H1 (cell line): ENCODE measurements around the gene KLRB1. TPM values are rescaled to one million over a fixed set of nuclear protein-coding genes. Genes with fewer than 3 reads are reported as not detected.

Experiments
- CTCF ChIA-PET: fragments of 300-600 bp; sonication (Branson Sonifier 250); formaldehyde crosslinking; loops from one replicate; lab custom pipeline; 2021; ENCODE audit not compliant: partially characterized antibody; lab: Charles Lee
- POLR2A ChIA-PET: fragments of 300-600 bp; sonication (Branson Sonifier 250); formaldehyde crosslinking; loops from one replicate; lab custom pipeline; 2021; ENCODE audit warnings: inconsistent platforms; ENCODE audit not compliant: partially characterized antibody; lab: Charles Lee
- DNase-seq, 2 experiments: peaks; one replicate each; pipeline versions ENCODE4 v3.0.0 to v3.0.0-alpha.2; 2010 to 2022; ENCODE audit warnings: low spot score in 2 of 2, low read depth in 1 of 2, mixed read lengths in 1 of 2
- FAIRE-seq: peaks from 2 replicates; lab custom pipeline; 2011; peaks lifted over from hg19 to GRCh38; lab: Jason Lieb, UNC
- H2AFZ ChIP-seq: 2 replicates; pipeline ENCODE4 v1.8.1; 2012; ENCODE audit warnings: low read length, inconsistent platforms
- H2AK5ac ChIP-seq: 2 replicates; pipeline ENCODE4 v1.6.1; 2013; ENCODE audit warnings: low read depth, low read length
- H2BK120ac ChIP-seq: replicated peaks from 2 replicates; pipeline ENCODE3; 2013; ENCODE audit warnings: low read depth, low read length, inconsistent platforms
- H2BK12ac ChIP-seq: 2 replicates; pipeline ENCODE4 v1.6.1; 2013; ENCODE audit warnings: low read depth, low read length
- H2BK15ac ChIP-seq: 2 replicates; pipeline ENCODE4 v1.6.1; 2013; ENCODE audit warnings: low read length
- H2BK20ac ChIP-seq: 2 replicates; pipeline ENCODE4 v1.6.1; 2013; ENCODE audit warnings: low read length
- H2BK5ac ChIP-seq: 2 replicates; pipeline ENCODE4 v1.6.1; 2013; ENCODE audit warnings: low read depth, low read length
- H3K14ac ChIP-seq: 2 replicates; pipeline ENCODE4 v1.6.1; 2013; ENCODE audit warnings: inconsistent platforms; ENCODE audit not compliant: insufficient read length
- H3K18ac ChIP-seq: 2 replicates; pipeline ENCODE4 v1.6.1; 2013; ENCODE audit warnings: low read length; ENCODE audit errors: extremely low read depth
- H3K23ac ChIP-seq: 2 replicates; pipeline ENCODE4 v1.6.1; 2013; ENCODE audit warnings: inconsistent platforms; ENCODE audit not compliant: insufficient read length
- H3K23me2 ChIP-seq: 2 replicates; pipeline ENCODE4 v1.6.1; 2013; ENCODE audit warnings: low read depth, low read length
- H3K27ac ChIP-seq: 2 replicates; pipeline ENCODE4 v1.6.1; 2011; ENCODE audit warnings: low read depth, low read length, inconsistent platforms
- H3K27me3 ChIP-seq, 4 experiments: replicated peaks in 1 of 4; 1 replicate in 1 of 4; 2 replicates in 3 of 4; pipeline versions ENCODE4 v1.6.1 to v1.8.1; 2011 to 2013; ENCODE audit warnings: low read length in 3 of 4, mild to moderate bottlenecking in 3 of 4, inconsistent platforms in 2 of 4, mixed read lengths in 2 of 4, moderate library complexity in 1 of 4; ENCODE audit not compliant: control insufficient read depth in 3 of 4, insufficient read depth in 3 of 4; ENCODE audit errors: extremely low read depth in 1 of 4
- H3K36me3 ChIP-seq, 4 experiments: 2 replicates each; pipeline versions ENCODE4 v1.6.1 to v1.8.1; 2011 to 2013; ENCODE audit warnings: mild to moderate bottlenecking in 4 of 4, low read length in 3 of 4, moderate library complexity in 2 of 4, control low read depth in 1 of 4, inconsistent platforms in 1 of 4; ENCODE audit not compliant: insufficient read depth in 4 of 4, control insufficient read depth in 2 of 4
- H3K4ac ChIP-seq: replicated peaks from 2 replicates; pipeline ENCODE3; 2013; ENCODE audit warnings: low read length, low read depth, mixed read lengths, inconsistent platforms; ENCODE audit not compliant: insufficient read length
- H3K4me1 ChIP-seq, 4 experiments: replicated peaks in 1 of 4; 1 replicate in 1 of 4; 2 replicates in 3 of 4; pipeline versions ENCODE4 v1.6.1 to v1.8.1; 2011 to 2013; ENCODE audit warnings: low read length in 3 of 4, inconsistent platforms in 2 of 4, mixed read lengths in 1 of 4; ENCODE audit not compliant: insufficient read depth in 4 of 4, control insufficient read depth in 3 of 4
- H3K4me2 ChIP-seq, 2 experiments: 2 replicates each; pipeline versions ENCODE4 v1.6.1 to v1.8.1; 2011 to 2013; ENCODE audit warnings: low read depth in 2 of 2, low read length in 2 of 2, control low read depth in 1 of 2, inconsistent platforms in 1 of 2, mild to moderate bottlenecking in 1 of 2; ENCODE audit not compliant: insufficient read depth in 1 of 2
- H3K4me3 ChIP-seq, 4 experiments: fragments of 200-600, 300-600 bp in 1 of 4; sonication (generic), shearing (Covaris generic), sonication (Bioruptor Twin) in 1 of 4; 2 replicates each; pipeline versions ENCODE4 v1.5.1 to v1.8.1; 2011 to 2016; ENCODE audit warnings: low read length in 4 of 4, low read depth in 3 of 4, control low read depth in 2 of 4, inconsistent platforms in 2 of 4, mild to moderate bottlenecking in 2 of 4, mixed read lengths in 1 of 4, moderate library complexity in 1 of 4; ENCODE audit not compliant: insufficient read depth in 2 of 4; ENCODE audit errors: extremely low read depth in 1 of 4
- H3K56ac ChIP-seq: replicated peaks from 2 replicates; pipeline ENCODE3; 2013; ENCODE audit warnings: low read depth, mild to moderate bottlenecking, mixed read lengths, low read length, inconsistent platforms; ENCODE audit not compliant: insufficient read length
- H3K79me1 ChIP-seq: 2 replicates; pipeline ENCODE4 v1.6.1; 2013; ENCODE audit warnings: low read depth, low read length, control low read depth
- H3K79me2 ChIP-seq, 2 experiments: 2 replicates each; pipeline versions ENCODE4 v1.6.1 to v1.8.1; 2012 to 2013; ENCODE audit warnings: low read length in 2 of 2, mild to moderate bottlenecking in 2 of 2, inconsistent platforms in 1 of 2; ENCODE audit not compliant: insufficient read depth in 2 of 2, control insufficient read depth in 1 of 2
- H3K9ac ChIP-seq, 4 experiments: replicated peaks in 1 of 4; 1 replicate in 1 of 4; 2 replicates in 3 of 4; pipeline versions ENCODE4 v1.6.1 to v1.8.1; 2011 to 2013; ENCODE audit warnings: low read depth in 3 of 4, low read length in 3 of 4, control low read depth in 2 of 4, mild to moderate bottlenecking in 2 of 4, moderate library complexity in 2 of 4, inconsistent platforms in 1 of 4; ENCODE audit errors: extremely low read depth in 1 of 4
- H3K9me3 ChIP-seq, 2 experiments: 2 replicates each; pipeline versions ENCODE4 v1.6.1 to v1.8.1; 2012 to 2013; ENCODE audit warnings: mild to moderate bottlenecking in 2 of 2, moderate library complexity in 2 of 2, control low read depth in 1 of 2, inconsistent platforms in 1 of 2, low read depth in 1 of 2, low read length in 1 of 2, mixed read lengths in 1 of 2; ENCODE audit not compliant: insufficient read depth in 2 of 2
- H4K20me1 ChIP-seq, 2 experiments: replicated peaks in 1 of 2; 2 replicates each; pipeline versions ENCODE3 to v1.8.1; 2011 to 2013; ENCODE audit warnings: inconsistent platforms in 2 of 2, low read length in 2 of 2, mild to moderate bottlenecking in 1 of 2; ENCODE audit not compliant: insufficient read depth in 2 of 2, control insufficient read depth in 1 of 2
- H4K5ac ChIP-seq: 2 replicates; pipeline ENCODE4 v1.6.1; 2013; ENCODE audit warnings: low read length, low read depth, mixed read lengths, inconsistent platforms; ENCODE audit not compliant: insufficient read length
- H4K8ac ChIP-seq: 2 replicates; pipeline ENCODE4 v1.8.0; 2013; ENCODE audit warnings: mild to moderate bottlenecking, moderate library complexity, low read length, inconsistent platforms; ENCODE audit not compliant: insufficient read depth; ENCODE audit errors: extremely low read depth
- H4K91ac ChIP-seq: replicated peaks from 2 replicates; pipeline ENCODE3; 2013; ENCODE audit warnings: low read length, mixed read lengths, inconsistent platforms; ENCODE audit not compliant: insufficient read length
- CBX8 ChIP-seq: fragments of 300-800, 300-1000 bp; sonication (generic); IDR thresholded peaks from 2 replicates; pipeline ENCODE4 v1.7.1; 2016; ENCODE audit warnings: low read depth, low read length, borderline replicate concordance
- GTF2F1 ChIP-seq: IDR thresholded peaks from 2 replicates; pipeline ENCODE4 v1.6.1; 2012; ENCODE audit warnings: low read depth, low read length, improper control_type of control experiment, borderline replicate concordance
- JUN ChIP-seq: IDR thresholded peaks from 2 replicates; pipeline ENCODE4 v1.6.1; 2011; ENCODE audit warnings: low read depth, mild to moderate bottlenecking, improper control_type of control experiment, low read length
- KDM4A ChIP-seq: IDR thresholded peaks from one replicate; pipeline ENCODE4 v1.7.1; 2012; ENCODE audit warnings: low read depth, mild to moderate bottlenecking, moderate library complexity, low read length, inconsistent platforms; ENCODE audit not compliant: severe bottlenecking
- POLR2AphosphoS5 ChIP-seq: IDR thresholded peaks from 2 replicates; pipeline ENCODE4 v1.6.1; 2011; ENCODE audit warnings: low read depth, low read length
- RFX5 ChIP-seq: IDR thresholded peaks from 2 replicates; pipeline ENCODE4 v1.6.1; 2011; ENCODE audit warnings: low read depth, low read length, improper control_type of control experiment, borderline replicate concordance
- RXRA ChIP-seq: IDR thresholded peaks from 2 replicates; pipeline ENCODE4 v1.6.1; 2011; ENCODE audit warnings: low read depth, mild to moderate bottlenecking, low read length, moderate library complexity; ENCODE audit not compliant: insufficient read depth
- SP1 ChIP-seq: IDR thresholded peaks from 2 replicates; pipeline ENCODE4 v1.6.1; 2011; ENCODE audit warnings: low read depth, low read length
- TBP ChIP-seq: IDR thresholded peaks from 2 replicates; pipeline ENCODE4 v1.6.1; 2011; ENCODE audit warnings: low read depth, low read length, improper control_type of control experiment
- USF2 ChIP-seq: IDR thresholded peaks from 2 replicates; pipeline ENCODE4 v1.6.1; 2011; ENCODE audit warnings: low read length, improper control_type of control experiment
- WGBS, 2 experiments: shearing (Covaris generic) in 1 of 2; methylation state at CpG; one replicate each; pipeline versions ENCODE4 v1.1.6 to v1.1.7; 2013 to 2015; ENCODE audit warnings: low lambda C conversion rate in 2 of 2, mixed read lengths in 2 of 2, inconsistent platforms in 1 of 2, low coverage in 1 of 2, missing lambda C conversion rate in 1 of 2; ENCODE audit not compliant: insufficient replicate concordance in 2 of 2, insufficient coverage in 1 of 2, insufficient read length in 1 of 2; ENCODE audit errors: extremely low coverage in 1 of 2, missing lambda C conversion rate in 1 of 2; 5-methylcytosine and 5-hydroxymethylcytosine counted together
- polyA plus RNA-seq, 7 experiments: library from polyadenylated mRNA; depleted of rRNA in 3 of 7; stranded (reverse) in 5 of 7; unstranded in 2 of 7; fragments of >200 nt in 5 of 7; fragments of 200-250 nt in 2 of 7; gene quantifications; 1 replicate in 5 of 7; 2 replicates in 1 of 7; 4 replicates in 1 of 7; pipeline versions ENCODE4 v1.2.1 to v1.2.3, GENCODE V29; 2011 to 2013; ENCODE audit warnings: missing spikeins in 2 of 7, mixed read lengths in 2 of 7
- total RNA-seq: library from RNA; stranded (reverse); fragmentation: NEBNext Ultra II Directional; extraction: Animal tissue kit (Norgen Biotek cat#: 25700); gene quantifications from 2 replicates; pipeline ENCODE4 v1.2.1, GENCODE V29; 2021

The KLRB1 gene
- total and polyA plus RNA-seq, 2 of the 8 experiments (the other 6 are each of a cell fraction or from before 2014, with no cell fraction given) = not detected

GRCh38 chr12:9605483-9605882 is 2.2 kb downstream of the KLRB1 start:
- WGBS, 2 experiments = 92% methylated on average over 2 of the region's 2 CpGs; no CpG with 5 or more reads in 1 of the 2 experiments
- no peak for TF ChIP-seq USF2
- TF ChIP-seq RXRA = no peak
- no peak for TF ChIP-seq POLR2AphosphoS5
- no peak for TF ChIP-seq JUN
- TF ChIP-seq TBP = no peak
- no peak for TF ChIP-seq KDM4A
- no peak for TF ChIP-seq RFX5
- no peak for TF ChIP-seq GTF2F1
- TF ChIP-seq SP1 = no peak
- TF ChIP-seq CBX8 = no peak

More at GRCh38 chr12:9605483-9605882, 2.2 kb downstream of the KLRB1 start:
- no peak overlapping the region for H3K4me2 ChIP-seq
- no peaks in the 10 kb centered on the region for H3K27me3 ChIP-seq
- no peak overlapping the region for H3K56ac ChIP-seq
- ChIA-PET CTCF (no interaction called here), POLR2A (no interaction called here)
- H3K36me3 ChIP-seq = peaks cover 0 to 2% (median 0%) of the 10 kb centered on the region in 4 experiments; a peak in 2 of 8 replicates
- H3K27ac ChIP-seq = no peak overlapping the region
- H2BK5ac ChIP-seq = no peak overlapping the region
- H3K4me1 ChIP-seq = no peaks in the 10 kb centered on the region; a peak in 1 of 7 replicates
- no peak for FAIRE-seq
- H2BK120ac ChIP-seq = no peak overlapping the region
- no peak for DNase-seq
- no peaks in the 10 kb centered on the region for H3K79me1 ChIP-seq
- H3K18ac ChIP-seq = no peak overlapping the region
- no peak overlapping the region for H4K8ac ChIP-seq
- no peak overlapping the region for H3K4me3 ChIP-seq
- H3K9ac ChIP-seq = no peak overlapping the region
- no peak overlapping the region for H3K23ac ChIP-seq
- no peak overlapping the region for H4K5ac ChIP-seq
- no peak overlapping the region for H2BK15ac ChIP-seq
- no peak overlapping the region for H2BK12ac ChIP-seq
- no peaks in the 10 kb centered on the region for H4K20me1 ChIP-seq
- no peak overlapping the region for H3K4ac ChIP-seq
- H3K23me2 ChIP-seq = no peaks in the 10 kb centered on the region
- peaks cover 4 to 5% of the 10 kb centered on the region in 2 experiments; a peak in 3 of 4 replicates for H3K9me3 ChIP-seq
- no peak overlapping the region for H3K14ac ChIP-seq
- H2BK20ac ChIP-seq = no peak overlapping the region
- no peak overlapping the region for H4K91ac ChIP-seq
- H3K79me2 ChIP-seq = no peaks in the 10 kb centered on the region
- H2AK5ac ChIP-seq = no peak overlapping the region
- H2AFZ ChIP-seq = no peak overlapping the region
